ENCODE measurements around the gene RAD51B.

GRCh38 chr14:68679301-68679700, 859.7 kb downstream of the RAD51B start:
- TF ChIP-seq, protein P1, sequence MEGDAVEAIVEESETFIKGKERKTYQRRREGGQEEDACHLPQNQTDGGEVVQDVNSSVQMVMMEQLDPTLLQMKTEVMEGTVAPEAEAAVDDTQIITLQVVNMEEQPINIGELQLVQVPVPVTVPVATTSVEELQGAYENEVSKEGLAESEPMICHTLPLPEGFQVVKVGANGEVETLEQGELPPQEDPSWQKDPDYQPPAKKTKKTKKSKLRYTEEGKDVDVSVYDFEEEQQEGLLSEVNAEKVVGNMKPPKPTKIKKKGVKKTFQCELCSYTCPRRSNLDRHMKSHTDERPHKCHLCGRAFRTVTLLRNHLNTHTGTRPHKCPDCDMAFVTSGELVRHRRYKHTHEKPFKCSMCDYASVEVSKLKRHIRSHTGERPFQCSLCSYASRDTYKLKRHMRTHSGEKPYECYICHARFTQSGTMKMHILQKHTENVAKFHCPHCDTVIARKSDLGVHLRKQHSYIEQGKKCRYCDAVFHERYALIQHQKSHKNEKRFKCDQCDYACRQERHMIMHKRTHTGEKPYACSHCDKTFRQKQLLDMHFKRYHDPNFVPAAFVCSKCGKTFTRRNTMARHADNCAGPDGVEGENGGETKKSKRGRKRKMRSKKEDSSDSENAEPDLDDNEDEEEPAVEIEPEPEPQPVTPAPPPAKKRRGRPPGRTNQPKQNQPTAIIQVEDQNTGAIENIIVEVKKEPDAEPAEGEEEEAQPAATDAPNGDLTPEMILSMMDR (IDR thresholded peaks at IDR 0.05) = no peak
- TF ChIP-seq POLR2A (IDR thresholded peaks at IDR 0.05) (no peak), EP300 (IDR thresholded peaks at IDR 0.05) (no peak)

Data from ovary (tissue), 3 donors.